ENCODE measurements around the gene NCAN. TPM values are rescaled to one million over a fixed set of nuclear protein-coding genes. Genes with fewer than 3 reads are reported as not detected.

NCAN gene
- total and polyA plus RNA-seq, 2 of the 4 experiments (the other 2 are of a cell fraction), result not detected

GRCh38 chr19:19205416-19206410, 6.0 kb upstream of the NCAN start:
- Histone ChIP-seq H4K91ac (ENCODE audit: insufficient read depth, low read depth, low read length) (no peak overlapping the region), H2BK15ac (ENCODE audit: low read depth, low read length) (no peak overlapping the region), H3K4me2 (ENCODE audit: low read depth, low read length) (no peak overlapping the region), H2AK9ac (replicated peaks; ENCODE audit: low read depth, low read length, poor library complexity) (no peak overlapping the region), H4K5ac (ENCODE audit: low read depth, low read length) (no peak overlapping the region), H3K27ac (ENCODE audit: insufficient read depth, low read length) (no peak overlapping the region), H3K4me1 (ENCODE audit: control insufficient read depth, insufficient read depth, low read length) (peaks cover 3% of the 10 kb centered on the region; the same call in 1 of the 2 replicates), H4K8ac (ENCODE audit: low read depth in 2 of 2, low read length in 2 of 2) (no peak overlapping the region), H3K14ac (replicated peaks; ENCODE audit: low read depth, low read length) (no peak overlapping the region), H2BK120ac (ENCODE audit: low read depth, low read length) (no peak overlapping the region), H3K36me3 (ENCODE audit: control insufficient read depth, insufficient read depth, low read length) (peaks cover 10% of the 10 kb centered on the region; the same call in 1 of the 2 replicates), H3K27me3 (ENCODE audit: control insufficient read depth, insufficient read depth, low read length) (peaks cover 10% of the 10 kb centered on the region; the same call in 1 of the 2 replicates), H3K9me3 (ENCODE audit: control insufficient read depth, insufficient read depth, low read length) (no peaks in the 10 kb centered on the region), H2BK5ac (ENCODE audit: low read depth, low read length, poor library complexity, severe bottlenecking) (no peak overlapping the region), H3K23ac (ENCODE audit: low read depth, low read length) (no peak overlapping the region), H4K20me1 (ENCODE audit: insufficient read depth, low read length) (no peaks in the 10 kb centered on the region), H3K18ac (ENCODE audit: low read depth, low read length) (no peak overlapping the region), H3K79me1 (ENCODE audit: low read depth in 1 of 2, low read length in 2 of 2) (peaks cover 5 to 19% of the 10 kb centered on the region in 2 experiments), H3K9me1 (ENCODE audit: insufficient read depth, low read length) (0 out of 2 replicates have a peak, but pooled peaks cover 5% of the 10 kb centered on the region), H2AK5ac (ENCODE audit: low read depth, low read length) (no peak overlapping the region), H3K4ac (ENCODE audit: low read depth, low read length) (no peak overlapping the region), H3K56ac (ENCODE audit: extremely low read depth, insufficient read depth, low read length) (no peak overlapping the region), H3K9ac (ENCODE audit: low read depth, low read length) (no peak overlapping the region), H3K4me3 (ENCODE audit: insufficient read depth, low read depth, low read length) (no peak overlapping the region), H2AFZ (replicated peaks; ENCODE audit: low read length, poor library complexity) (no peak overlapping the region), H2BK20ac (ENCODE audit: low read depth, low read length) (no peak overlapping the region)
- no TSS peak for BruUV-seq (replicated peaks)
- POLR2A ChIA-PET (ENCODE audit: unreplicated experiment), result interaction anchor here (0.6 kb wide), 1 partner anchor 185 kb away, joined by 3 read pairs; no protein-coding TSS in a partner anchor
- WGBS, 2 experiments (ENCODE audit: extremely low coverage in 2 of 2, insufficient read length in 1 of 2), result 35% methylated on average over 4 of the region's 14 CpGs; no CpG with 5 or more reads in 1 of the 2 experiments
- in situ Hi-C loops (cut with MboI; ENCODE audit: low sequenced_read_pairs) (no loop called here), intact Hi-C loops (cut with micrococcal nuclease) (no loop called here), dilution Hi-C loops (cut with HindIII; ENCODE audit: low sequenced_read_pairs, unreplicated experiment) (no loop called here)
- no peak for ATAC-seq (ENCODE audit: low read depth)
- no peak for DNase-seq
- CTCF ChIA-PET, result no interaction called here
- TF ChIP-seq POLR2A (IDR thresholded peaks at IDR 0.05; ENCODE audit: low read depth, low read length), result no peak
- TF ChIP-seq FOS (IDR thresholded peaks at IDR 0.05; ENCODE audit: low read depth, low read length), result no peak
- no peak for TF ChIP-seq MXI1 (IDR thresholded peaks at IDR 0.05; ENCODE audit: borderline replicate concordance, low read depth, low read length)
- no peak for TF ChIP-seq BHLHE40 (IDR thresholded peaks at IDR 0.05; ENCODE audit: low read depth, low read length)
- no peak for TF ChIP-seq RFX5 (IDR thresholded peaks at IDR 0.05; ENCODE audit: low read depth, low read length)
- no peak for TF ChIP-seq MAFK (IDR thresholded peaks at IDR 0.05; ENCODE audit: low read depth, low read length)
- TF ChIP-seq RAD21 (IDR thresholded peaks at IDR 0.05; ENCODE audit: low read length), result no peak
- no peak for TF ChIP-seq CTCF (conservative IDR thresholded peaks at IDR 0.05; ENCODE audit: low read depth, low read length)
- TF ChIP-seq SMC3 (IDR thresholded peaks at IDR 0.05; ENCODE audit: low read depth, low read length), result no peak
- TF ChIP-seq USF2 (IDR thresholded peaks at IDR 0.05; ENCODE audit: low read depth, low read length), result no peak
- TF ChIP-seq CHD1 (IDR thresholded peaks at IDR 0.05; ENCODE audit: low read depth, low read length), result no peak
- TF ChIP-seq NFE2L2 (IDR thresholded peaks at IDR 0.05; ENCODE audit: low read depth, low read length), result no peak
- TF ChIP-seq MAZ (IDR thresholded peaks at IDR 0.05; ENCODE audit: borderline replicate concordance, low read depth, low read length), result no peak
- no peak for TF ChIP-seq CEBPB (IDR thresholded peaks at IDR 0.05; ENCODE audit: low read depth, low read length)
- no peak for TF ChIP-seq RCOR1 (IDR thresholded peaks at IDR 0.05; ENCODE audit: insufficient replicate concordance, low read length)
